Activated B cell treated with CpG ODN at 0.5 μM for 24 hours (primary cell): ENCODE data around the gene TMEM225. TPM values are rescaled to one million over a fixed set of nuclear protein-coding genes. Genes with fewer than 3 reads are reported as not detected.

Source experiments
- ATAC-seq: fragments of 200-7000 bp; cut with Tn5 transposase; one replicate; pipeline ENCODE4 v1.10.0; 2021; ENCODE audit warnings: low read depth, mild to moderate bottlenecking, moderate library complexity
- CTCF ChIA-PET: fragments of 350-600 bp; sonication (Branson Sonifier 250); formaldehyde crosslinking; loops from one replicate; lab custom pipeline; 2021; ENCODE audit warnings: antibody characterized with exemption; lab: Charles Lee
- POLR2A ChIA-PET: fragments of 350-600 bp; sonication (Branson Sonifier 250); formaldehyde crosslinking; loops from one replicate; lab custom pipeline; 2021; ENCODE audit warnings: antibody characterized with exemption; lab: Charles Lee
- DNase-seq: peaks from one replicate; pipeline ENCODE4 v3.0.0; 2022
- H3K27ac Mint-ChIP-seq: one replicate; pipeline ENCODE4 v1.8.0; 2020; ENCODE audit warnings: mixed read lengths
- H3K27me3 Mint-ChIP-seq: one replicate; pipeline ENCODE4 v1.8.0; 2021; ENCODE audit warnings: mixed read lengths
- H3K36me3 Mint-ChIP-seq: one replicate; pipeline ENCODE4 v1.8.0; 2021; ENCODE audit warnings: low read depth, mixed read lengths
- H3K4me1 Mint-ChIP-seq: one replicate; pipeline ENCODE4 v1.8.0; 2021; ENCODE audit warnings: mixed read lengths
- H3K4me3 Mint-ChIP-seq: one replicate; pipeline ENCODE4 v1.8.0; 2020; ENCODE audit warnings: mild to moderate bottlenecking, mixed read lengths
- H3K9me3 Mint-ChIP-seq: one replicate; pipeline ENCODE4 v1.8.0; 2020; ENCODE audit warnings: mixed read lengths
- CTCF ChIP-seq: fragments of 200-600 bp; IDR thresholded peaks from one replicate; pipeline ENCODE4 v1.8.0; 2022; ENCODE audit warnings: antibody characterized with exemption, mild to moderate bottlenecking
- intact Hi-C: fragments of 100-400 bp; cut with micrococcal nuclease; formaldehyde crosslinking; loops from one replicate; pipeline ENCODE4 v1.15.1; 2024
- total RNA-seq: library from RNA; stranded (reverse); gene quantifications from 2 replicates; pipeline ENCODE4 v1.2.3, GENCODE V29; 2022

Gene TMEM225
- total RNA-seq, result not detected in 2 replicates

- no peaks in the 10 kb centered on the region for H3K36me3 Mint-ChIP-seq
- H3K4me1 Mint-ChIP-seq, result no peaks in the 10 kb centered on the region
- no peaks in the 10 kb centered on the region for H3K27me3 Mint-ChIP-seq
- ATAC-seq, result no peak
- H3K9me3 Mint-ChIP-seq, result no peaks in the 10 kb centered on the region
- no peak within 1 kb of the TSS for H3K27ac Mint-ChIP-seq
- DNase-seq, result no peak
- intact Hi-C loops, result no loop called here
- no peak for TF ChIP-seq CTCF
- CTCF ChIA-PET, result no interaction called here
- no peak within 1 kb of the TSS for H3K4me3 Mint-ChIP-seq
- POLR2A ChIA-PET, result no interaction called here
Measured at GRCh38 chr11:123885570-123885969, at the start of gene TMEM225. Gene TMEM225, minus strand, starts transcription at chr11:123885670. Its CDS starts 245 bp downstream, at chr11:123885425.

GRCh38 chr11:123924027-123924426, 38.6 kb upstream of the TMEM225 start:
- ATAC-seq, result no peak
- intact Hi-C loops, result no loop called here
- ChIA-PET POLR2A (no interaction called here), CTCF (no interaction called here)
- H3K27ac Mint-ChIP-seq, result no peak overlapping the region
- H3K4me1 Mint-ChIP-seq, result no peaks in the 10 kb centered on the region
- no peak for DNase-seq
- TF ChIP-seq CTCF, result no peak
- no peak overlapping the region for H3K4me3 Mint-ChIP-seq
- no peaks in the 10 kb centered on the region for H3K27me3 Mint-ChIP-seq
- H3K9me3 Mint-ChIP-seq, result peaks cover 4% of the 10 kb centered on the region
- no peaks in the 10 kb centered on the region for H3K36me3 Mint-ChIP-seq

- CTCF ChIA-PET, result no interaction called here
- Mint-ChIP-seq H3K4me3 (no peak overlapping the region), H3K36me3 (no peaks in the 10 kb centered on the region), H3K27me3 (no peaks in the 10 kb centered on the region), H3K4me1 (no peaks in the 10 kb centered on the region), H3K9me3 (peaks cover 4% of the 10 kb centered on the region), H3K27ac (no peak overlapping the region)
- no peak for TF ChIP-seq CTCF
- no peak for ATAC-seq
- POLR2A ChIA-PET, result no interaction called here
- intact Hi-C loops, result no loop called here
- no peak for DNase-seq
Measured at GRCh38 chr11:123920943-123921342, 35.5 kb upstream of the TMEM225 start.

GRCh38 chr11:123905826-123906225, 20.4 kb upstream of the TMEM225 start:
- Mint-ChIP-seq H3K27me3 (peaks cover under 1% of the 10 kb centered on the region), H3K9me3 (no peaks in the 10 kb centered on the region), H3K27ac (no peak overlapping the region), H3K36me3 (no peaks in the 10 kb centered on the region), H3K4me1 (no peaks in the 10 kb centered on the region), H3K4me3 (no peak overlapping the region)
- ATAC-seq, result no peak
- no peak for TF ChIP-seq CTCF
- intact Hi-C loops, result no loop called here
- ChIA-PET CTCF (no interaction called here), POLR2A (no interaction called here)
- DNase-seq, result no peak

- no peak for ATAC-seq
- POLR2A ChIA-PET, result no interaction called here
Measured at GRCh38 chr11:123904932-123905331, 19.5 kb upstream of the TMEM225 start.

More at GRCh38 chr11:123904932-123905331, 19.5 kb upstream of the TMEM225 start:
- Mint-ChIP-seq H3K36me3 (no peaks in the 10 kb centered on the region), H3K9me3 (no peaks in the 10 kb centered on the region), H3K27me3 (peaks cover 2% of the 10 kb centered on the region), H3K27ac (no peak overlapping the region), H3K4me1 (no peaks in the 10 kb centered on the region), H3K4me3 (no peak overlapping the region)
- DNase-seq, result no peak
- intact Hi-C loops, result no loop called here
- CTCF ChIA-PET, result no interaction called here
- no peak for TF ChIP-seq CTCF
